HepG2 (cell line): ENCODE results near the gene PIM1. TPM values are rescaled to one million over a fixed set of nuclear protein-coding genes. Genes with fewer than 3 reads are reported as not detected.

Source experiments
- CAMTA2 ChIP-seq: sonication (generic); formaldehyde crosslinking; IDR thresholded peaks from 2 replicates; pipeline ENCODE4 v1.4.0; 2020; ENCODE audit warnings: mild to moderate bottlenecking, missing genetic modification reagents, borderline replicate concordance
- GTF2F1 ChIP-seq: fragments of 150-350 bp; IDR thresholded peaks from 2 replicates; pipeline ENCODE4 v1.6.1; 2014; ENCODE audit warnings: low read length
- HNRNPK ChIP-seq: fragments of 200-400 bp; formaldehyde crosslinking; IDR thresholded peaks from 2 replicates; pipeline ENCODE4 v1.6.1; 2018; ENCODE audit warnings: low read length, low read depth, moderate library complexity, mild to moderate bottlenecking; ENCODE audit not compliant: poor library complexity, severe bottlenecking
- IKZF4 ChIP-seq: sonication (generic); formaldehyde crosslinking; IDR thresholded peaks from 2 replicates; pipeline ENCODE4 v1.5.1; 2020; ENCODE audit warnings: borderline replicate concordance, mild to moderate bottlenecking, low read depth, missing genetic modification reagents; ENCODE audit errors: not compliant biosample characterization
- JUN ChIP-seq: sonication (generic); formaldehyde crosslinking; IDR thresholded peaks from 2 replicates; pipeline ENCODE4 v1.4.0; 2020; ENCODE audit warnings: mild to moderate bottlenecking, missing genetic modification reagents
- RFX3 ChIP-seq: IDR thresholded peaks from 2 replicates; pipeline ENCODE4 v1.6.1; 2016; ENCODE audit warnings: missing biosample characterization, missing genetic modification reagents
- SMC3 ChIP-seq: IDR thresholded peaks from 2 replicates; pipeline ENCODE4 v1.6.1; 2011; ENCODE audit warnings: low read length, improper control_type of control experiment
- SOX13 ChIP-seq, 3 experiments: fragments of 450-650 bp in 1 of 3; sonication (generic) in 1 of 3; formaldehyde crosslinking in 1 of 3; IDR thresholded peaks in 2 of 3; conservative IDR thresholded peaks in 1 of 3; 2 replicates each; pipeline versions ENCODE4 v1.5.0 to v1.6.1; 2016 to 2020; ENCODE audit warnings: antibody characterized with exemption in 1 of 3, mild to moderate bottlenecking in 1 of 3, missing compliant biosample characterization in 1 of 3, missing genetic modification reagents in 1 of 3, moderate library complexity in 1 of 3
- U2AF2 ChIP-seq: fragments of 200-400 bp; formaldehyde crosslinking; IDR thresholded peaks from 2 replicates; pipeline ENCODE4 v1.6.1; 2017; ENCODE audit warnings: low read depth, mild to moderate bottlenecking, low read length
- ZBTB20 ChIP-seq: sonication (generic); formaldehyde crosslinking; IDR thresholded peaks from 2 replicates; pipeline ENCODE4 v1.8.1; 2023; ENCODE audit warnings: missing genetic modification reagents, low read depth, mild to moderate bottlenecking, borderline replicate concordance
- ZMYM3 ChIP-seq: sonication (generic); formaldehyde crosslinking; IDR thresholded peaks from 2 replicates; pipeline ENCODE4 v1.5.1; 2020; ENCODE audit warnings: mild to moderate bottlenecking, missing genetic modification reagents
- ZNF138 ChIP-seq: sonication (generic); formaldehyde crosslinking; IDR thresholded peaks from 2 replicates; pipeline ENCODE4 v1.5.0; 2020; ENCODE audit warnings: mild to moderate bottlenecking, low read depth, missing genetic modification reagents
- ZNF510 ChIP-seq: sonication (generic); formaldehyde crosslinking; IDR thresholded peaks from 2 replicates; pipeline ENCODE4 v1.4.0; 2020; ENCODE audit warnings: low read depth, mild to moderate bottlenecking, missing genetic modification reagents
- ZNF615 ChIP-seq: sonication (generic); formaldehyde crosslinking; IDR thresholded peaks from 2 replicates; pipeline ENCODE4 v1.5.0; 2020; ENCODE audit warnings: mild to moderate bottlenecking, missing genetic modification reagents, borderline replicate concordance
- ZNF619 ChIP-seq: sonication (generic); formaldehyde crosslinking; IDR thresholded peaks from 2 replicates; pipeline ENCODE4 v1.4.0; 2020; ENCODE audit warnings: mild to moderate bottlenecking, missing genetic modification reagents
- ZNF782 ChIP-seq: sonication (generic); formaldehyde crosslinking; IDR thresholded peaks from 2 replicates; pipeline ENCODE4 v1.4.0; 2020; ENCODE audit warnings: missing genetic modification reagents, mild to moderate bottlenecking, borderline replicate concordance
- polyA plus RNA-seq, 8 experiments: library from polyadenylated mRNA; depleted of rRNA in 3 of 8; stranded (reverse) in 7 of 8; unstranded in 1 of 8; fragments of >200 nt; fragmentation: Illumina TruSeq in 4 of 8; extraction: Trizol in 4 of 8; gene quantifications; 2 replicates each; pipeline versions ENCODE4 v1.2.1 to v1.2.3, GENCODE V29; 2011 to 2016; ENCODE audit warnings: low read depth in 4 of 8, missing spikeins in 1 of 8, mixed read lengths in 1 of 8; ENCODE audit not compliant: insufficient read depth in 1 of 8
- total RNA-seq, 5 experiments: library from RNA; depleted of rRNA; stranded (reverse); fragments of >200 nt; fragmentation: Illumina TruSeq; extraction: Trizol; gene quantifications; 2 replicates each; pipeline ENCODE4 v1.2.3, GENCODE V29; 2016; ENCODE audit warnings: low read depth in 1 of 5
- TF ChIP-seq, protein P1 (sequence below): sonication (generic); formaldehyde crosslinking; conservative IDR thresholded peaks from 2 replicates; pipeline ENCODE4 v1.8.0; 2022; ENCODE audit warnings: low read depth, missing genetic modification reagents
- TF ChIP-seq, protein P2 (sequence below), 2 experiments: sonication (generic) in 1 of 2; formaldehyde crosslinking in 1 of 2; IDR thresholded peaks; 2 replicates each; pipeline versions ENCODE4 v1.4.0 to v1.6.1; 2018 to 2020; ENCODE audit warnings: missing genetic modification reagents in 2 of 2, borderline replicate concordance in 1 of 2, low read depth in 1 of 2, mild to moderate bottlenecking in 1 of 2, missing biosample characterization in 1 of 2
- TF ChIP-seq, protein P3 (sequence below): sonication (generic); formaldehyde crosslinking; IDR thresholded peaks from 2 replicates; pipeline ENCODE4 v1.4.0; 2020; ENCODE audit warnings: mild to moderate bottlenecking, missing genetic modification reagents, borderline replicate concordance
- TF ChIP-seq, protein P4 (sequence below): sonication (generic); IDR thresholded peaks from 2 replicates; pipeline ENCODE4 v1.6.1; 2016; ENCODE audit warnings: low read depth, borderline replicate concordance

Gene PIM1
- total and polyA plus RNA-seq, 2 of the 13 experiments (the other 11 are each of a cell fraction or from before 2014, with no cell fraction given) = 29.4 to 117 TPM

DNA sequence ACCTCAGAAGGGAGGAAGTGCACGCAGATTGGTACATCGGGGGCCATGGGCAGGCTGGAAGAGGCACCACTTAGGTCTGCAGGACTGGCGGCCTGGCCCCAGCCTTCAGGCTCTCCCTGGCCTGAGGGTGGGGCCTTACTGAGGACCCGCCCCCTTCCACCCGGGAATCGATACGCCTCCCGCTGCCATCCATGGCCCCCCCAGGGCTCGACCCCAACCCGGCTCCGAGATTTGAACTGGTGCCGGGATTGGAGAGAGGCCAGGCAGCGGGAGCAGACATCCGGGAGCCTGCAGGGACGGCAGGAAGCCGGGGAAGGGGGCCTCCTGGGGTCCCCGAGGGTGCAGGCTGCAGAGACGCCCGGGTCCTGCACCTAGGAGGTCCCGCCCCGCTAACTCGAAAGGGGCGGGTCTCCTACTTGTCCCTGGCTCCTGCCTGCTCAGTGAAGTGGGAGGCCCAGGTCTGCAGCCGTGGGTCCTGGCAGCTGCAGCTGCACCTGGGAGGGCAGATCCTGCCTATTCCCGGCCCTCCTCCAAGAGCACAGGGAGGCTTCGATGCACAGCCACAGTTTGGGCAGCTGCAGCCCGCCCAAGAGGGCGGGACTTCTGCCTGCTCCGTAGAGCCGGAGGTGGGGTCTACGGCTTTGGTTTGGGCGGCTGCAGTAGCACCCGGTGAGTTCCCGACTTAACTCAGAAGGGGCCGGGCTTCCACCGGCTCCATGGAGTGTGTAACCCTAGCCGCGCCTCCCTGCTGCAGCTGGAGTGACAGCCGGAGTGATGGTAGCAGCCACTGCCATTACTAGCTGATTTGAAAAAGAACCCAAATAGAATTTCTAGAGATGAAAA lies 52.4 kb downstream of the PIM1 start (continued):
- TF ChIP-seq, protein P1, sequence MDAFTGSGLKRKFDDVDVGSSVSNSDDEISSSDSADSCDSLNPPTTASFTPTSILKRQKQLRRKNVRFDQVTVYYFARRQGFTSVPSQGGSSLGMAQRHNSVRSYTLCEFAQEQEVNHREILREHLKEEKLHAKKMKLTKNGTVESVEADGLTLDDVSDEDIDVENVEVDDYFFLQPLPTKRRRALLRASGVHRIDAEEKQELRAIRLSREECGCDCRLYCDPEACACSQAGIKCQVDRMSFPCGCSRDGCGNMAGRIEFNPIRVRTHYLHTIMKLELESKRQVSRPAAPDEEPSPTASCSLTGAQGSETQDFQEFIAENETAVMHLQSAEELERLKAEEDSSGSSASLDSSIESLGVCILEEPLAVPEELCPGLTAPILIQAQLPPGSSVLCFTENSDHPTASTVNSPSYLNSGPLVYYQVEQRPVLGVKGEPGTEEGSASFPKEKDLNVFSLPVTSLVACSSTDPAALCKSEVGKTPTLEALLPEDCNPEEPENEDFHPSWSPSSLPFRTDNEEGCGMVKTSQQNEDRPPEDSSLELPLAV (CRISPR knock-in tag) = no peak
- TF ChIP-seq ZMYM3 (CRISPR knock-in tag) (no peak), ZNF619 (CRISPR knock-in tag) (0 out of 2 replicates have a peak, but pooled peaks have one; percentile 79), JUN (CRISPR knock-in tag) (peak; percentile 33; the same call in 1 of the 2 replicates), GTF2F1 (no peak), HNRNPK (no peak), RFX3 (CRISPR knock-in tag) (no peak), ZNF782 (peak; percentile 63), IKZF4 (CRISPR knock-in tag) (no peak), CAMTA2 (CRISPR knock-in tag) (0 out of 2 replicates have a peak, but pooled peaks have one; percentile 12), SOX13 (IDR thresholded peaks at IDR 0.05) (no peak), SOX13 (CRISPR knock-in tag; conservative IDR thresholded peaks at IDR 0.05 in 1 of 2, IDR thresholded peaks at IDR 0.05 in 1 of 2) (no peak), U2AF2 (no peak), ZNF510 (CRISPR knock-in tag) (peak; percentile 82), ZNF615 (CRISPR knock-in tag) (no peak), ZNF138 (CRISPR knock-in tag) (no peak), ZBTB20 (CRISPR knock-in tag) (no peak), SMC3 (no peak)
- TF ChIP-seq, protein P2, sequence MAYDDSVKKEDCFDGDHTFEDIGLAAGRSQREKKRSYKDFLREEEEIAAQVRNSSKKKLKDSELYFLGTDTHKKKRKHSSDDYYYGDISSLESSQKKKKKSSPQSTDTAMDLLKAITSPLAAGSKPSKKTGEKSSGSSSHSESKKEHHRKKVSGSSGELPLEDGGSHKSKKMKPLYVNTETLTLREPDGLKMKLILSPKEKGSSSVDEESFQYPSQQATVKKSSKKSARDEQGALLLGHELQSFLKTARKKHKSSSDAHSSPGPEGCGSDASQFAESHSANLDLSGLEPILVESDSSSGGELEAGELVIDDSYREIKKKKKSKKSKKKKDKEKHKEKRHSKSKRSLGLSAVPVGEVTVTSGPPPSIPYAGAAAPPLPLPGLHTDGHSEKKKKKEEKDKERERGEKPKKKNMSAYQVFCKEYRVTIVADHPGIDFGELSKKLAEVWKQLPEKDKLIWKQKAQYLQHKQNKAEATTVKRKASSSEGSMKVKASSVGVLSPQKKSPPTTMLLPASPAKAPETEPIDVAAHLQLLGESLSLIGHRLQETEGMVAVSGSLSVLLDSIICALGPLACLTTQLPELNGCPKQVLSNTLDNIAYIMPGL (CRISPR knock-in tag; IDR thresholded peaks at IDR 0.05; ENCODE audit: borderline replicate concordance in 1 of 2, low read depth in 1 of 2) = peak in 1 of 2 experiments; percentile 79; a peak in 2 of 4 replicates
- TF ChIP-seq, protein P3, sequence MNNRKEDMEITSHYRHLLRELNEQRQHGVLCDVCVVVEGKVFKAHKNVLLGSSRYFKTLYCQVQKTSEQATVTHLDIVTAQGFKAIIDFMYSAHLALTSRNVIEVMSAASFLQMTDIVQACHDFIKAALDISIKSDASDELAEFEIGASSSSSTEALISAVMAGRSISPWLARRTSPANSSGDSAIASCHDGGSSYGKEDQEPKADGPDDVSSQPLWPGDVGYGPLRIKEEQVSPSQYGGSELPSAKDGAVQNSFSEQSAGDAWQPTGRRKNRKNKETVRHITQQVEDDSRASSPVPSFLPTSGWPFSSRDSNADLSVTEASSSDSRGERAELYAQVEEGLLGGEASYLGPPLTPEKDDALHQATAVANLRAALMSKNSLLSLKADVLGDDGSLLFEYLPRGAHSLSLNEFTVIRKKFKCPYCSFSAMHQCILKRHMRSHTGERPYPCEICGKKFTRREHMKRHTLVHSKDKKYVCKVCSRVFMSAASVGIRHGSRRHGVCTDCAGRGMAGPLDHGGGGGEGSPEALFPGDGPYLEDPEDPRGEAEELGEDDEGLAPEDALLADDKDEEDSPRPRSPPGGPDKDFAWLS (CRISPR knock-in tag) = peak; percentile 65; the same call in 1 of the 2 replicates
- TF ChIP-seq, protein P4, sequence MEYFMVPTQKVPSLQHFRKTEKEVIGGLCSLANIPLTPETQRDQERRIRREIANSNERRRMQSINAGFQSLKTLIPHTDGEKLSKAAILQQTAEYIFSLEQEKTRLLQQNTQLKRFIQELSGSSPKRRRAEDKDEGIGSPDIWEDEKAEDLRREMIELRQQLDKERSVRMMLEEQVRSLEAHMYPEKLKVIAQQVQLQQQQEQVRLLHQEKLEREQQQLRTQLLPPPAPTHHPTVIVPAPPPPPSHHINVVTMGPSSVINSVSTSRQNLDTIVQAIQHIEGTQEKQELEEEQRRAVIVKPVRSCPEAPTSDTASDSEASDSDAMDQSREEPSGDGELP = peak; percentile 63; the same call in 1 of the 2 replicates
